Measurements from ENCODE around the gene MAP2. TPM values are rescaled to one million over a fixed set of nuclear protein-coding genes. Genes with fewer than 3 reads are reported as not detected.

The MAP2 gene
- total and polyA plus RNA-seq, 9 donors = 5.4 to 23.9 (median 9.6) TPM

- intact Hi-C loops (cut with DNase I) = no loop called here
- no peaks in the 10 kb centered on the region for H3K4me1 ChIP-seq (ENCODE audit: insufficient read depth)
- TF ChIP-seq POLR2A (IDR thresholded peaks at IDR 0.05) (no peak), EP300 (IDR thresholded peaks at IDR 0.05) (no peak)
- TF ChIP-seq, protein P1, sequence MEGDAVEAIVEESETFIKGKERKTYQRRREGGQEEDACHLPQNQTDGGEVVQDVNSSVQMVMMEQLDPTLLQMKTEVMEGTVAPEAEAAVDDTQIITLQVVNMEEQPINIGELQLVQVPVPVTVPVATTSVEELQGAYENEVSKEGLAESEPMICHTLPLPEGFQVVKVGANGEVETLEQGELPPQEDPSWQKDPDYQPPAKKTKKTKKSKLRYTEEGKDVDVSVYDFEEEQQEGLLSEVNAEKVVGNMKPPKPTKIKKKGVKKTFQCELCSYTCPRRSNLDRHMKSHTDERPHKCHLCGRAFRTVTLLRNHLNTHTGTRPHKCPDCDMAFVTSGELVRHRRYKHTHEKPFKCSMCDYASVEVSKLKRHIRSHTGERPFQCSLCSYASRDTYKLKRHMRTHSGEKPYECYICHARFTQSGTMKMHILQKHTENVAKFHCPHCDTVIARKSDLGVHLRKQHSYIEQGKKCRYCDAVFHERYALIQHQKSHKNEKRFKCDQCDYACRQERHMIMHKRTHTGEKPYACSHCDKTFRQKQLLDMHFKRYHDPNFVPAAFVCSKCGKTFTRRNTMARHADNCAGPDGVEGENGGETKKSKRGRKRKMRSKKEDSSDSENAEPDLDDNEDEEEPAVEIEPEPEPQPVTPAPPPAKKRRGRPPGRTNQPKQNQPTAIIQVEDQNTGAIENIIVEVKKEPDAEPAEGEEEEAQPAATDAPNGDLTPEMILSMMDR (IDR thresholded peaks at IDR 0.05) = no peak
- H3K36me3 ChIP-seq = no peaks in the 10 kb centered on the region
- DNase-seq = no peak
- H3K27ac ChIP-seq = no peak overlapping the region
- no peaks in the 10 kb centered on the region for H3K9me3 ChIP-seq
- no peaks in the 10 kb centered on the region for H3K27me3 ChIP-seq
- no peak overlapping the region for H3K4me3 ChIP-seq
- WGBS, 3 donors = 48 to 50% (median 50%) methylated on average over 3 of the region's 3 CpGs
Measured at GRCh38 chr2:209753020-209753419, 329.2 kb downstream of the MAP2 start.

DNA sequence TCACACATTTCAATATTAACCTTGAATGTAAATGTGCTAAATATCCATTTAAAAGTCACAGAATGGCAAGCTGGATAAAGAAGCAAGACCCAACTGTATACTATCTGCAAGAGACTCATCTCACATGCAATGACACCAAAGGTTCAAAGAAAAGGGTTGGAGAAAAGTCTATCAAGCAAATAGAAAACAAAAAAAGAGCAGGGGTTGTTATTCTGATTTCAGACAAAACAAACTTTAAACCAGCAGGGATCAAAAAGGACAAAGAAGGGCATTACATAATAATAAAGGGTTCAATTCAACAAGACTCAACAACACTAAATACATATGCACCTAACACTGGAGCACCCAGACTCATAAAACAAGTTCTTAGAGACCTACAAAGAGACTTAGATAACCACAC, 333.3 kb downstream of the MAP2 start:
- H3K9me3 ChIP-seq = no peaks in the 10 kb centered on the region
- H3K27me3 ChIP-seq = no peaks in the 10 kb centered on the region
- intact Hi-C loops (cut with DNase I) = no loop called here
- no peak overlapping the region for H3K27ac ChIP-seq
- H3K4me3 ChIP-seq = no peak overlapping the region
- no peaks in the 10 kb centered on the region for H3K4me1 ChIP-seq (ENCODE audit: insufficient read depth)
- TF ChIP-seq, protein P1 (IDR thresholded peaks at IDR 0.05) = no peak
- H3K36me3 ChIP-seq = no peaks in the 10 kb centered on the region
- DNase-seq = no peak

- H3K9me3 ChIP-seq = no peaks in the 10 kb centered on the region
- intact Hi-C loops (cut with DNase I) = no loop called here
- DNase-seq = no peak
- no peaks in the 10 kb centered on the region for H3K4me1 ChIP-seq (ENCODE audit: insufficient read depth)
- H3K27ac ChIP-seq = no peak overlapping the region
- H3K36me3 ChIP-seq = no peaks in the 10 kb centered on the region
- TF ChIP-seq POLR2A (IDR thresholded peaks at IDR 0.05) (no peak), EP300 (IDR thresholded peaks at IDR 0.05) (no peak)
- TF ChIP-seq, protein P1 (IDR thresholded peaks at IDR 0.05) = no peak
- no peaks in the 10 kb centered on the region for H3K27me3 ChIP-seq
- H3K4me3 ChIP-seq = no peak overlapping the region
- 57 to 61% (median 60%) methylated on average over 2 of the region's 2 CpGs for WGBS, 3 donors
Measured at GRCh38 chr2:209761566-209761965, 337.7 kb downstream of the MAP2 start.

- Histone ChIP-seq H3K36me3 (no peaks in the 10 kb centered on the region), H3K27ac (no peak overlapping the region), H3K4me1 (ENCODE audit: insufficient read depth) (no peaks in the 10 kb centered on the region), H3K4me3 (no peak overlapping the region), H3K9me3 (no peaks in the 10 kb centered on the region), H3K27me3 (no peaks in the 10 kb centered on the region)
- no peak for DNase-seq
- intact Hi-C loops (cut with DNase I) = no loop called here
- TF ChIP-seq POLR2A (IDR thresholded peaks at IDR 0.05) (no peak), EP300 (IDR thresholded peaks at IDR 0.05) (no peak)
- TF ChIP-seq, protein P1 (IDR thresholded peaks at IDR 0.05) = no peak
Measured at GRCh38 chr2:209762563-209762962, 338.7 kb downstream of the MAP2 start.

GRCh38 chr2:209763106-209763505, 339.3 kb downstream of the MAP2 start:
- no peaks in the 10 kb centered on the region for H3K4me1 ChIP-seq (ENCODE audit: insufficient read depth)
- intact Hi-C loops (cut with DNase I) = no loop called here
- no peak for TF ChIP-seq EP300 (IDR thresholded peaks at IDR 0.05)
- TF ChIP-seq, protein P1 (IDR thresholded peaks at IDR 0.05) = no peak
- TF ChIP-seq POLR2A (IDR thresholded peaks at IDR 0.05) = no peak
- WGBS, 3 donors = 24 to 33% (median 30%) methylated on average over 3 of the region's 3 CpGs
- H3K4me3 ChIP-seq = no peak overlapping the region
- DNase-seq = no peak
- no peak overlapping the region for H3K27ac ChIP-seq
- H3K36me3 ChIP-seq = no peaks in the 10 kb centered on the region
- no peaks in the 10 kb centered on the region for H3K9me3 ChIP-seq
- no peaks in the 10 kb centered on the region for H3K27me3 ChIP-seq

Measured in ovary (tissue), 9 donors.